ENCODE results near the gene NOP9. TPM values are rescaled to one million over a fixed set of nuclear protein-coding genes. Genes with fewer than 3 reads are reported as not detected.

The NOP9 gene
- total and polyA plus RNA-seq, 7 donors: 11.4 to 38.8 (median 36.7) TPM

DNA sequence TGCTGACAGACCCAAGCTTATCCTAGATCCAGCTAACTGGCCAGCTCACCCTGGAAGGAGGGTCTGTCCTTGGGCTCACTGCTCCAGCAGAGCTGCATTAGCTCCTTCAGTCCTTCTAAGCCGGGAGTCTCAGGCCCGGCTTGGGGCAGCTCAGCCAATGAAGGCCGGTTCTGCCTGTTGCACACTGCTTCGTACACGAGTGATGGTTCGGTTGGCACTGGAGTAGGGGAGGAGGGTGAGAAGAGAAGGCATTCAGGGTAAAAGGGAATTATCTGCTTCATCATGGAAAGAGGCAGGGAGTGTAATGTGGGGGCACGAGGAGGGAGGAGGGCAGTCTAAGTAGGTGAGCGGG, 38.1 kb downstream of the NOP9 start:
- no peak for TF ChIP-seq CTCF (IDR thresholded peaks at IDR 0.05)
- 89 to 92% (median 91%) methylated on average over 8 of the region's 8 CpGs for WGBS, 3 donors

DNA sequence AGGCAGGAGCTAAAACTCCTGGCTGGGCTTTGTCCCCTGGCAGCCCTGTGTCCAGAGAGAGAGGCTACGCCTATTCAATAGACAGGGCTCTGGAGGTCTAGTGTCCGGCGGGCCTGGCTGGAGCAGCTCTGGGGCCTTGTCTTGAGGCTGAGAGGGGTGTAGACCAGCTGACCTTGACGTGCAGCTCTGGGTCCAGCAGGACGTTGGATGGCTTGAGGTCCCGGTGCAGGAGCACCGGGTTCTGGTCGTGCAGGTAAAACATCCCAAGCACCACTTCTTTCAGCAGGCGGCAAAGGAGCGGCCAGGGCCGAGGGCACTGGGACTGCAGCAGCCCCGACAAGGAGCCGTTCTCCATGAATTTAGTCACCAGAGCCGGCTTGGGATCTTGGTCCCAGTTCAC, 39.2 kb downstream of the NOP9 start:
- H3K4me1 ChIP-seq: peaks cover 2% of the 10 kb centered on the region
- no peak overlapping the region for H3K27ac ChIP-seq

More for the DNA sequence above, 38.1 kb downstream of the NOP9 start:
- no peak overlapping the region for H3K4me3 ChIP-seq
- DNase-seq: no peak
- no peak overlapping the region for H3K27ac ChIP-seq
- intact Hi-C loops (cut with DNase I): no loop called here
- ATAC-seq: no peak
- H3K9me3 ChIP-seq: no peaks in the 10 kb centered on the region
- peaks cover 5% of the 10 kb centered on the region for H3K4me1 ChIP-seq
- no peaks in the 10 kb centered on the region for H3K36me3 ChIP-seq (ENCODE audit: insufficient read depth in 1 of 2, low read depth in 1 of 2)
- peaks cover 0 to 60% (median 9%) of the 10 kb centered on the region in 3 donors for H3K27me3 ChIP-seq (ENCODE audit: insufficient read depth in 3 of 3, low read length in 2 of 3)

DNA sequence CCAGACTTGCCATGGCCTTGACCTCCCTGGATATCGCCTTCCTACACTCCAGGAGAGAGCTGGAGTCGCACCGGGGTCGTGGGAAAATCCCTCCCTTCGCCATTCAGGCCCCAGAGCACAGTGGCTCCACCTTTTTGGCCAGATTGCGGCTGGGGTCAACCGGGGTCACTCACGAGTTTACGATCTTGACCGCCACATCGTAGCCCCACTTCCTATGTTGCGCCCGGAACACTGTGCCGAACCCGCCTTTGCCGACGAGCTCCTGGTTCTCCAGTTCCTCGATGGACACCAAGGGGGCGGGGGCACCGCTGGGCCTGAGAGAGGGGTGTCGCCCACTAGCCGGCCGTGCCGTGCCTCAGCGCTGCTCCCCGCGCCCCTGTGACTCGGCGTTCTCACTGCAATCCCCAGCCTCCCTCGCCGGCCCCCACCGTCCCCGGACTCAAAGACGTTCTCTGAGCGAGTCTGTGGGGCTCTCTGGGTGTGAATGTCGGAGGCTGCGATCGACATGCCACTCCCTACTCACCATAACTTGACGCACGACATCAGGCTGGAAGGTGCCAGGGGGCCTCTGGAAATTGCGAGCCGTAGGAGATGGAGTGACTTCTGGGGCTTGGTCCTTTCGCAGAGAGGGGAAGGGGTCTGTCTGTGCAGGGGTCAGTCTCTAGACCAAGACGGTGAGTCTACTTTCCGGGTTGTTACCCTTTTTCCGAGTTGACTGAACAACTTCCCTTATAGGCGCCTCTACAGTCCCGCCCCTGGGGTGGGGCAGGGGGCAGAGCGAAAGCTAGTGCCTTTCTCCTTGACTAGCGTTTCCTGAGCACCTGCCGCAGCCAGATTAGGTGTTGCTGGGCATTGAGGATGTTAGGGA, 39.9 kb downstream of the NOP9 start, which contains the start of gene RIPK3:
TSS of gene RIPK3 (minus strand) at position 708 of the 868 bp plus-strand sequence. CDS start at position 543, 165 bp downstream.
- Histone ChIP-seq H3K4me3 (peak within 1 kb of the TSS; percentile 53), H3K27ac (no peak within 1 kb of the TSS), H3K4me1 (peaks cover 2% of the 10 kb centered on the region), H3K27me3 (ENCODE audit: insufficient read depth in 3 of 3, low read length in 2 of 3) (peaks cover 0 to 54% (median 9%) of the 10 kb centered on the region in 3 donors), H3K9me3 (no peaks in the 10 kb centered on the region), H3K36me3 (ENCODE audit: insufficient read depth in 1 of 2, low read depth in 1 of 2) (no peaks in the 10 kb centered on the region)
- WGBS, 3 donors: 11 to 15% (median 13%) methylated on average over 47 to 51 of the region's 51 CpGs
- peak in 1 of 2 donors; percentile 66 for DNase-seq
- no peak for TF ChIP-seq CTCF (IDR thresholded peaks at IDR 0.05)
- intact Hi-C loops (cut with DNase I): no loop called here
- ATAC-seq: peak in 2 of 4 donors; percentile 30 to 45

More for the DNA sequence above, 39.2 kb downstream of the NOP9 start:
- WGBS, 3 donors: 70 to 79% (median 77%) methylated on average over 14 of the region's 14 CpGs
- Histone ChIP-seq H3K4me3 (peak overlapping the region; percentile 53), H3K36me3 (ENCODE audit: insufficient read depth in 1 of 2, low read depth in 1 of 2) (no peaks in the 10 kb centered on the region), H3K27me3 (ENCODE audit: insufficient read depth in 3 of 3, low read length in 2 of 3) (peaks cover 0 to 54% (median 9%) of the 10 kb centered on the region in 3 donors), H3K9me3 (no peaks in the 10 kb centered on the region)
- intact Hi-C loops (cut with DNase I): no loop called here
- DNase-seq: no peak
- no peak for TF ChIP-seq CTCF (IDR thresholded peaks at IDR 0.05)
- no peak for ATAC-seq

- Histone ChIP-seq H3K27ac (no peak overlapping the region), H3K4me3 (no peak overlapping the region), H3K27me3 (ENCODE audit: insufficient read depth in 3 of 3, low read length in 2 of 3) (peaks cover 0 to 52% (median 5%) of the 10 kb centered on the region in 3 donors), H3K36me3 (ENCODE audit: insufficient read depth in 1 of 2, low read depth in 1 of 2) (no peaks in the 10 kb centered on the region), H3K4me1 (no peaks in the 10 kb centered on the region), H3K9me3 (no peaks in the 10 kb centered on the region)
- no peak for TF ChIP-seq CTCF (IDR thresholded peaks at IDR 0.05)
- ATAC-seq: no peak
- 89 to 100% (median 98%) methylated on average over 1 of the region's 1 CpG for WGBS, 3 donors
- no peak for DNase-seq
- intact Hi-C loops (cut with DNase I): no loop called here
Measured at GRCh38 chr14:24340606-24341005, 41.0 kb downstream of the NOP9 start.

All from psoas muscle (tissue), 8 donors.